GM19023 (cell line): ENCODE data around the gene PNPLA3.

Experiments used
- ATAC-seq: cut with Tn5 transposase; IDR thresholded peaks from one replicate; pipeline ENCODE4 v1.9.1; 2021; ENCODE audit warnings: mild to moderate bottlenecking, moderate library complexity; ENCODE audit not compliant: unreplicated experiment

Gene PNPLA3

GRCh38 chr22:43988116-43988820, 64.7 kb downstream of the PNPLA3 start:
- no peak for ATAC-seq

DNA sequence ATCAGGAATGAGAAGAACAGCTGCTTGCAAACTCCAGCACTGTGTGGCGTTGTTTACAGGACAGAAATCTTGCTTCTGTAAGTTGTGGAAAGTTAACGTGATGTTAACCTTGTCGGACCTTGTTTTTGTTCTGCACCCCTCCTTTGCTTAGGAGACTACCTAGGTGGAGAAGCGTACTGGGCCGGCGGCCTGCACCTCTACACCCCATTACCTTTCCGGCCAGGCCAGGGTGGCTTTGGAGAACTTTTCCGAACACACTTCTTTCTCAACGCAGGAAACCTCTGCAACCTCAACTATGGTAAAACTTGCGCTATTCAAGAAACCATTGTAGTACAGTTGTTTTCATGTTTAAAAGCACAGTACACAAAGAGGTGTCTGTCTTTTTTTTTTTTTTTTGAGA, 65.4 kb downstream of the PNPLA3 start:
- ATAC-seq, result no peak

DNA sequence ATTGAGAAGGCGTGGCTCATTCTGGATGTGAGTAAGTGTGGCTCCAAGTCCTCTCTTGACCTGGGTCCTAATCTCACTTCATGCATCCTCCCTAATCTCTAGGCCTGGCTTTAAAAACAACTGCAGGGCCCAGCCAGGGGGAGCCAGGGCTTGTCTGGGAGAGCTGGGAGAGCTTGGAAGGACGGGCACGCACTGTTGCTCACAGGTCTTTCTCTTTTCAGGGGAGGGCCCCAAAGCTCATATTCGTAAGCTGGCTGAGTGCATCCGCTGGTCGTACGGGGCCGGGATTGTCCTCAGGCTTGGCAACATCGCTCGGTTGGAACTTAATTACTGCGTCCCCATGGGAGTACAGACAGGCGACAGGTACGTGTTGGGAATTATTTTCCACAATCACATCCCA, 66.4 kb downstream of the PNPLA3 start:
- no peak for ATAC-seq

GRCh38 chr22:43991316-43992020, 67.9 kb downstream of the PNPLA3 start:
- ATAC-seq, result no peak

- no peak for ATAC-seq
Observed at GRCh38 chr22:43992331-43992821, 68.8 kb downstream of the PNPLA3 start.

DNA sequence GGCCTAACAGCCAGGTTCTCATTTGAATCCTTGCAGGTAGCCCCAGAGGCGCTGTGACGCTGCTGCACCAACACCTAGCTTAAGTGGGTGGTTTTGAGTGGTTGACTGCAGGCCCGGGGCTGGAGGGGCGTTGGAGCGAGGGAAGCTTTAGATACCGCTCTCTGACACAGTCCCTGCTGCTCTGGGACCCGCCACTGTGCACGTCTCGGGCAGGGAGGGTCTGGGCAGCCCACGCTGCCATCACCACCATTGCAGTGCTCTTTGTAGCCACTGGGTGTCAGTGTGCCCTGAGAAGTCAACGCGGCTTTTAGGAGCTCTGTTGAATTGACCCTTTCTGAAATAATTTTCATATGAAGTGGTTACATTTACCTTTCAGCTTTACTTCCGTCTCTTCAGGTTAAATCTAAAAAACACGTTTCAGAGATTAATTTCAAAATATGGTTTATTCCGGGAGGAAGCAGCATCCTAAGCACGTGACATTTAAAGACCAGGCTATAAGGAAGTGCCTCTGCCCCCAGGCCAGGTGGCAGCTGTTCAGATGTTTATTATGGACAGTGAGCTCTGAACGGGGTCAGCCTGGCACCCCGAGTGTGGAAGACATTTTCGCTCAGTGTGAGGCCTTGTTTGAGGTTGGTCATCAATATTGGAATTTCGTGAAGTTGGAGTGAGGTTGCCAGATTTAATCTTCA, 69.6 kb downstream of the PNPLA3 start:
- ATAC-seq, result no peak

GRCh38 chr22:43994006-43994405, 70.4 kb downstream of the PNPLA3 start:
- ATAC-seq, result no peak

DNA sequence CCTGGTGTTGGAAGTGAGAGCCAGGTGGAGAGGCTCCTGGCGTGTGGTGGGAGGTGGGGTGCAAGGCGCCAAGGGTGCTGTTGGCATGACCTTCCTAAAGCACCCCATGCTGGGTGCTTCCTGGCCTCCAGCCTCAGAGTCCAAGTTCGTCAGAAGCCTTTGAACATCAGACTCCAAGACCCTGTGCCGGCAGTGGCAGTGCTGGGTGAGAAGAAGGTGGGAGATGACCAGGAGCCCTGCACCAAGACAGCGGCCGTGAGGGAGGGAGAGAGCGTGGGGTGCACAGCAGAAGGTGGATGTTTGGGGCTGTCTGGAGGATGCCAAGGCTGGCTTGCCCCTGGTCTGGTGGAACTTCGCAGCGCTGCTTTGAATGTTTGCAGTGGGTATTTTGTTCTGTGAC, 70.8 kb downstream of the PNPLA3 start:
- ATAC-seq, result no peak

DNA sequence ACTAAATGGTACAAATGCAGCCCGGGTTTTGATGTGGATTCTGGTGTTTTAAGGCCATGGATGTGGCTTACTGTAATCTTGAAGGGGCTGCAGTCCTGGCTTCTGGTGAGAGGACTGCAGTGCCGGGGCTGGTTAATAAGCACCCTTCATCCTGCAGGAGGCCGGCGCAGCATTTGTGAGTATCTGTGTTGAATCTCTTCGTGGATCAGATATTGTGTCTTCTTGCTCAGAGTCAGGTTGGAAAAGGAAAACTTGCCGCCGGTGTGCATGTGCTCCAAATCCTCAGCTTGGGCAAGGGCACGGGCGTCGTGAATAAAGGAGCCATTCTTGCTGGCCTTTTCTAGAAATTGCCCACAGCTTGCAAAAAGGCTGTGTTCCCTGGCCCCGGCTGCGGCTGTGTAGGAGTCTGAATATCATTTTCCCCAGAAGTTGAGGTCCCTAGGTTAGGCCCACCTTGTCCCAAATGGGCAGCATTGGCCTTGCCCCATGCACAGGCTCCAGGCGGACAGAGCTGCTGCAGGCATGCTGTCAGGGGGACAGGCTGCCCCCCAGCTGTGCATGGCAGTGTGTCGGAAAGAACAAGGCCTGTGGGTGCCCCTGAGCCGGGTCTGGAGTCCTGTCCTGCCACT, 71.6 kb downstream of the PNPLA3 start:
- no peak for ATAC-seq

DNA sequence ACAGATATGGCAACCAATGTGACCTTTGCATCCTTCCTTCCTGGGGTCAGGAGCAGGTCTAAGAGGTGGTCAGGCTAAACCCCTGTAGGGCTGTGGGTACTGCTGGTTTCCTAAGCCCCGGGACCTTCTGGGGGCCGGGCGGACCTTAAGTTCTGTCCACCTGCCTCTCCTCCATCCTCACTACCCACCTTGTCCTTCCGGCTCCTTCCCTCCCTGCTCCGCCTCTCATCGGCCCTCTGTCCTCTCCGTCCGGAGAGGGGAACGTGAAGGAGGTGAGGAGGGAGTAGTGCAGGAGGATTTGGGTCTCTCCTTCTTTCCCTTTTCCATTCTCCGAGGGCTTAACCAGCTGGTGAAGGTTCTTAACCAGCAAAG, 72.2 kb downstream of the PNPLA3 start:
- peak; percentile 21 for ATAC-seq

GRCh38 chr22:43996170-43996980, 72.8 kb downstream of the PNPLA3 start:
- peak; percentile 59 for ATAC-seq

DNA sequence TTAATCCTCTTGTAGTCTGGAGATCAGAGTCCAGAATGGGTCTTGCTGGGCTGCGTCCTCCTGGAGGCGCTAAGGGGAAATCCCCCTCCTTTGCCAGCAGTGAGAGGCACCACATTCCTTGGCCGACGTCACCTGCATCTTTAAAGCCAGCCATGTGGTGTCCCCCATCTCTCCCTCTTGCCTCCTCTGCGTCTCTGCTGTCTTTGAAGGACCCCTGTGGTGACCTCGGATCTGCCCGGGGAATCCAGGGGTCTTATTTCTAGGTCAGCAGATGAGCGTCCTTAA, 73.3 kb downstream of the PNPLA3 start:
- ATAC-seq, result no peak
